ENCODE data around the gene C3orf85.

- TF ChIP-seq TAF1 (IDR thresholded peaks at IDR 0.05; ENCODE audit: borderline replicate concordance, insufficient read depth, low read length): no peak
- TF ChIP-seq POLR2AphosphoS5 (IDR thresholded peaks at IDR 0.05; ENCODE audit: low read depth, low read length): no peak
- TF ChIP-seq FOXP2 (optimal IDR thresholded peaks at IDR 0.05; ENCODE audit: borderline replicate concordance, extremely low read depth, extremely low read length, insufficient read depth): no peak
- TF ChIP-seq REST (IDR thresholded peaks at IDR 0.05; ENCODE audit: insufficient read depth in 1 of 2, low read depth in 2 of 2, low read length in 2 of 2): no peak
Measured at GRCh38 chr3:109155828-109156227, 19.3 kb downstream of the C3orf85 start.
